ENCODE measurements around the gene CTXND1. TPM values are rescaled to one million over a fixed set of nuclear protein-coding genes. Genes with fewer than 3 reads are reported as not detected.
"Not testable (repeated sequence)": the region's sequence is repeated elsewhere in the genome, so short reads cannot be mapped to it uniquely, and the experiment has no call there.

Gene CTXND1
- polyA plus RNA-seq: under 1 TPM in 1 of 2 donors, not detected in 1; 0.02 TPM

- Histone ChIP-seq H3K9me3 (ENCODE audit: control insufficient read depth in 2 of 2, insufficient read depth in 1 of 2, low read depth in 1 of 2, low read length in 1 of 2) (peaks cover 0 to 2% of the 10 kb centered on the region in 2 donors), H3K4me1 (ENCODE audit: control insufficient read depth in 2 of 2, insufficient read depth in 2 of 2, low read length in 1 of 2) (peaks cover 0 to 5% of the 10 kb centered on the region in 2 donors), H3K27ac (ENCODE audit: low read depth in 2 of 2, low read length in 1 of 2) (no peak within 1 kb of the TSS), H3K4me3 (ENCODE audit: low read depth in 1 of 2, low read length in 2 of 2) (peak within 1 kb of the TSS; percentile 26 to 42), H3K36me3 (ENCODE audit: control insufficient read depth in 2 of 2, insufficient read depth in 2 of 2, low read length in 1 of 2) (no peaks in the 10 kb centered on the region), H3K27me3 (ENCODE audit: control insufficient read depth in 1 of 2, insufficient read depth in 2 of 2, low read length in 2 of 2) (peaks cover 9 to 23% of the 10 kb centered on the region in 2 donors)
- 1 to 3% methylated on average over 22 to 24 of the region's 24 CpGs for WGBS, 2 donors
Measured at GRCh38 chr15:80252121-80252518, at the start of gene CTXND1. TSS of gene CTXND1 (minus strand) at chr15:80252213. CDS start at chr15:80201949, 50,264 bp downstream.

DNA sequence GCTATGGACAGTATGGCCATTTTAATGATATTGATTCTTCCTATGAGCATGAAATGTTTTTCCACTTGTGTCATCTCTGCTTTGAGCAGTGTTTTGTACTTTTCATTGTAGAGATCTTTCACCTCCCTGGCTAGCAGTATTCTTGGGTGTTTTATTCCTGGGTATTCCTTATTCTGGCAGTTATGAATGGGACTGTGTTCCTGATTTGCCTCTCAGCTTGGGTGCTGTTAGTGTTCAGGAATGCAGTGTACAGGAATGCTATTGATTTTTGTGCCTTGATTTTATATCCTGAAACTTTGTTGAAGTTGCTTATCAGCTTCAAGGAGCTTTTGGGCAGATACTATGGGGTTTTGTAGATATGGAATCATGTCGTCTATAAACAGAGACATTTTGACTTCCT, 49.5 kb upstream of the CTXND1 start:
- 58 to 64% methylated on average over 1 of the region's 1 CpG for WGBS, 2 donors
- Histone ChIP-seq H3K27me3 (ENCODE audit: control insufficient read depth in 1 of 2, insufficient read depth in 2 of 2, low read length in 2 of 2) (no peaks in the 10 kb centered on the region), H3K4me3 (ENCODE audit: low read depth in 1 of 2, low read length in 2 of 2) (no peak overlapping the region), H3K9me3 (ENCODE audit: control insufficient read depth in 2 of 2, insufficient read depth in 1 of 2, low read depth in 1 of 2, low read length in 1 of 2) (peaks cover 0 to 1% of the 10 kb centered on the region in 2 donors), H3K27ac (ENCODE audit: low read depth in 2 of 2, low read length in 1 of 2) (no peak overlapping the region), H3K36me3 (ENCODE audit: control insufficient read depth in 2 of 2, insufficient read depth in 2 of 2, low read length in 1 of 2) (no peaks in the 10 kb centered on the region), H3K4me1 (ENCODE audit: control insufficient read depth in 2 of 2, insufficient read depth in 2 of 2, low read length in 1 of 2) (no peaks in the 10 kb centered on the region)

DNA sequence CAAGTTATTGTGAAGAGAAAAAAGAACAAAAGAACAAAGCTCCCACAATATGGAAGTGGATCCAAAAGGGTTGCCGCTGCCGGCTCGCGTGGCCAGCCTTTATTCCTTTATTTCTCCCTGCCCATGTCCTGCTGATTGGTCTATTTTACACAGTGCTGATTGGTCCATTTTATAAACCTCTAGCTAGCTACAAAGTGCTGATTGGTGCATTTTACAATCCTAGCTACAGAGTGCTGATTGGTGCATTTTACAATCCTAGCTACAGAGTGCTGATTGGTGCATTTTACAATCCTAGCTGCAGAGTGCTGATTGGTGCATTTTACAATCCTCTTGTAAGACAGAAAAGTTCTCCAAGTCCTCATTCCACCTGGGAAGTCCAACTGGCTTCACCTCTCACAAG, 43.8 kb upstream of the CTXND1 start:
- H3K4me1 ChIP-seq (ENCODE audit: control insufficient read depth in 2 of 2, insufficient read depth in 2 of 2, low read length in 1 of 2): not testable (repeated sequence)

GRCh38 chr15:80292079-80292478, 40.1 kb upstream of the CTXND1 start:
- 86 to 90% methylated on average over 4 of the region's 4 CpGs for WGBS, 2 donors
- Histone ChIP-seq H3K27me3 (ENCODE audit: control insufficient read depth in 1 of 2, insufficient read depth in 2 of 2, low read length in 2 of 2) (no peaks in the 10 kb centered on the region), H3K4me1 (ENCODE audit: control insufficient read depth in 2 of 2, insufficient read depth in 2 of 2, low read length in 1 of 2) (no peaks in the 10 kb centered on the region), H3K27ac (ENCODE audit: low read depth in 2 of 2, low read length in 1 of 2) (no peak overlapping the region), H3K9me3 (ENCODE audit: control insufficient read depth in 2 of 2, insufficient read depth in 1 of 2, low read depth in 1 of 2, low read length in 1 of 2) (peaks cover 2 to 4% of the 10 kb centered on the region in 2 donors), H3K36me3 (ENCODE audit: control insufficient read depth in 2 of 2, insufficient read depth in 2 of 2, low read length in 1 of 2) (no peaks in the 10 kb centered on the region), H3K4me3 (ENCODE audit: low read depth in 1 of 2, low read length in 2 of 2) (no peak overlapping the region)

More for the DNA sequence above, 43.8 kb upstream of the CTXND1 start:
- H3K27ac ChIP-seq (ENCODE audit: low read depth in 2 of 2, low read length in 1 of 2); H3K9me3 ChIP-seq (ENCODE audit: control insufficient read depth in 2 of 2, insufficient read depth in 1 of 2, low read depth in 1 of 2, low read length in 1 of 2); H3K36me3 ChIP-seq (ENCODE audit: control insufficient read depth in 2 of 2, insufficient read depth in 2 of 2, low read length in 1 of 2); H3K4me3 ChIP-seq (ENCODE audit: low read depth in 1 of 2, low read length in 2 of 2); H3K27me3 ChIP-seq (ENCODE audit: control insufficient read depth in 1 of 2, insufficient read depth in 2 of 2, low read length in 2 of 2): not testable (repeated sequence)
- WGBS, 2 donors: 95 to 96% methylated on average over 4 of the region's 4 CpGs

DNA sequence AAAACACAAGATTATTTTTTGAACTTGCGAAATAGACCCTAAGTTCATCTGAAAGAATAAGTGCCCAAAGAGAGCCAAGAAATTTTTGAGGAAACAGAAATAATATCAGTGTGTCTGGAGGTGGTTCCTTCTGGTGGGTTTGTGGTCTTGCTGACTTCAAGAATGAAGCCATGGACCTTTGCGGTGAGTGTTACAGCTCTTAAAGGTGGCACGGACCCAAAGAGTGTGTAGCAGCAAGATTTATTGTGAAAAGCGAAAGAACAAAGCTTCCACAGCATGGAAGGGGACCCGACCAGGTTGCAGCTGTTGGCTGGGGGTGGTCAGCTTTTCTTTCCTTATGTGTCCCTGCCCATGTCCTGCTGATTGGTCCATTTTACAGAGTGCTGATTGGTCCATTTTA, 38.9 kb upstream of the CTXND1 start:
- WGBS, 2 donors: 71 to 77% methylated on average over 5 of the region's 5 CpGs
- H3K4me3 ChIP-seq (ENCODE audit: low read depth in 1 of 2, low read length in 2 of 2); H3K4me1 ChIP-seq (ENCODE audit: control insufficient read depth in 2 of 2, insufficient read depth in 2 of 2, low read length in 1 of 2); H3K27me3 ChIP-seq (ENCODE audit: control insufficient read depth in 1 of 2, insufficient read depth in 2 of 2, low read length in 2 of 2); H3K36me3 ChIP-seq (ENCODE audit: control insufficient read depth in 2 of 2, insufficient read depth in 2 of 2, low read length in 1 of 2); H3K9me3 ChIP-seq (ENCODE audit: control insufficient read depth in 2 of 2, insufficient read depth in 1 of 2, low read depth in 1 of 2, low read length in 1 of 2); H3K27ac ChIP-seq (ENCODE audit: low read depth in 2 of 2, low read length in 1 of 2): not testable (repeated sequence)

DNA sequence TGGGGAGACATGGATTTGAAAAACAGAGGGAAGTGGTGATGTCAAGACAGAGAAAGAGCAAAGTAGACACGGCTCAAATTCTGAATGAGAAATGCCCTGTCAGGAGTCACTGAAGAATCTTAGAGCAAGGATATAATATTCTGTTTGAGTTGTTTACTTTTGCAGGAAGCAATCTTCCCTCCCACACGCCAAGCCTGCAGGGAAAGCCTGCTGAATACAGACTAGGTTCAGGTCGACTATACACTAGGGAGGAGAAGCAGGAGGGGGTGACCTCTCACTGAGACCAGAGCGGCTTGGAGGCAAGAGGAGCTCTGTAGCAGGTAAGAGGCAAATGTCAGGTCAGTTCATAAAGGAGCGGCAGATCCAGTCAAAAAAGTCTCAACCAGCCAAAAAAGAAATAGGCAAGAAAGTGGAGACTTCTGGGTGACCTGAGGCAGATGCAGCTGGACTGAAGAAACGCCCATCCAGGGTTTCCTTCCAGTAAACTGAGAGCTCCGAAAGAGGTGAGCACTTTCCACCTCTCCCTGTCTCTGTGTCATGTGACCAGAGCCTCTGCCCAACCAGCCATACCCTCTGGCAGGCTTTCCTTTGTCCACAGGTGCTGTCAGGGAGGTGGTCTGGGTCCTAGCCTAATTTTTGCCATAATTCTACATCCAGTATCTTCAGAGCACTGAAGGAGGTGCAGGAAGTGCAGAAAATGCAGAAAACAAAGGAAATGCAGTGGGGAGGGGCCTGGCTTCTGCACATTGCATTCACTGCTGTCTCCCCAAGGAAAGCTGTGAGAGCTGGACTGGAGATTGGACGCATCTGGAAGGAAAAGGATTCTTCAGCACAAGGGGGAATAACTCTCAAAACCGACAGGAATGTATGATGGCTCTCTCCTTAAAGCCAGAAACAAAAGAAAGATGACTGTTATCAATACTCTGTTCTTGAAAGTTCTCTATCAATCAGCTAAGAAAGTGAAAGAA, 37.8 kb upstream of the CTXND1 start:
- Histone ChIP-seq H3K27ac (ENCODE audit: low read depth in 2 of 2, low read length in 1 of 2) (no peak overlapping the region), H3K36me3 (ENCODE audit: control insufficient read depth in 2 of 2, insufficient read depth in 2 of 2, low read length in 1 of 2) (no peaks in the 10 kb centered on the region), H3K4me3 (ENCODE audit: low read depth in 1 of 2, low read length in 2 of 2) (no peak overlapping the region), H3K27me3 (ENCODE audit: control insufficient read depth in 1 of 2, insufficient read depth in 2 of 2, low read length in 2 of 2) (no peaks in the 10 kb centered on the region), H3K4me1 (ENCODE audit: control insufficient read depth in 2 of 2, insufficient read depth in 2 of 2, low read length in 1 of 2) (no peaks in the 10 kb centered on the region), H3K9me3 (ENCODE audit: control insufficient read depth in 2 of 2, insufficient read depth in 1 of 2, low read depth in 1 of 2, low read length in 1 of 2) (no peaks in the 10 kb centered on the region)
- 32 to 37% methylated on average over 9 of the region's 9 CpGs for WGBS, 2 donors

DNA sequence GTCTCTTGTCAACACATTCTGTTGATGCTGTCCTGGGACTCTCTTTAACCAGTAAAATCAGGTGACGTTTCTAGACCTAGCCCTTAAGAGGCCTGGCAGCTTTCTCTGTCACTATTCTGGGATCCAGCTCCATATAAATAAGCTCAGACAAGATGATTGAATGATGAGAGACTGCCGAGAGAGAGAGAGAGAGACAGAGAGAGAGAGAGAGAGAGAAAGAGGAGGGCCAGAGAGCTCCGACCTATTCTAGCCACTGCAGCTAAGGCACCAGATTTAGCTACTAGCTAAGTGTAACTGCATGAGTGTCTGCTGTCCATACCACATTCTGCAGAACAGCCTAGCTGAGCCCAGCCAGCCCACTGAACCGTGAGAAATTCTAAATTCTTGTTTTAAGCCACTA, 36.1 kb upstream of the CTXND1 start:
- Histone ChIP-seq H3K27ac (ENCODE audit: low read depth in 2 of 2, low read length in 1 of 2) (no peak overlapping the region), H3K36me3 (ENCODE audit: control insufficient read depth in 2 of 2, insufficient read depth in 2 of 2, low read length in 1 of 2) (no peaks in the 10 kb centered on the region)
- WGBS, 2 donors: 68% methylated on average over 4 of the region's 4 CpGs

GRCh38 chr15:80286055-80286454, 34.0 kb upstream of the CTXND1 start:
- Histone ChIP-seq H3K9me3 (ENCODE audit: control insufficient read depth in 2 of 2, insufficient read depth in 1 of 2, low read depth in 1 of 2, low read length in 1 of 2) (no peaks in the 10 kb centered on the region), H3K36me3 (ENCODE audit: control insufficient read depth in 2 of 2, insufficient read depth in 2 of 2, low read length in 1 of 2) (no peaks in the 10 kb centered on the region), H3K4me3 (ENCODE audit: low read depth in 1 of 2, low read length in 2 of 2) (no peak overlapping the region), H3K27me3 (ENCODE audit: control insufficient read depth in 1 of 2, insufficient read depth in 2 of 2, low read length in 2 of 2) (no peaks in the 10 kb centered on the region), H3K4me1 (ENCODE audit: control insufficient read depth in 2 of 2, insufficient read depth in 2 of 2, low read length in 1 of 2) (no peaks in the 10 kb centered on the region), H3K27ac (ENCODE audit: low read depth in 2 of 2, low read length in 1 of 2) (no peak overlapping the region)
- 76 to 79% methylated on average over 7 of the region's 7 CpGs for WGBS, 2 donors

More for the DNA sequence above, 36.1 kb upstream of the CTXND1 start:
- Histone ChIP-seq H3K4me1 (ENCODE audit: control insufficient read depth in 2 of 2, insufficient read depth in 2 of 2, low read length in 1 of 2) (no peaks in the 10 kb centered on the region), H3K4me3 (ENCODE audit: low read depth in 1 of 2, low read length in 2 of 2) (no peak overlapping the region), H3K27me3 (ENCODE audit: control insufficient read depth in 1 of 2, insufficient read depth in 2 of 2, low read length in 2 of 2) (no peaks in the 10 kb centered on the region), H3K9me3 (ENCODE audit: control insufficient read depth in 2 of 2, insufficient read depth in 1 of 2, low read depth in 1 of 2, low read length in 1 of 2) (no peaks in the 10 kb centered on the region)

GRCh38 chr15:80285379-80285778, 33.4 kb upstream of the CTXND1 start:
- no peaks in the 10 kb centered on the region for H3K27me3 ChIP-seq (ENCODE audit: control insufficient read depth in 1 of 2, insufficient read depth in 2 of 2, low read length in 2 of 2)
- H3K27ac ChIP-seq (ENCODE audit: low read depth in 2 of 2, low read length in 1 of 2): no peak overlapping the region
- WGBS, 2 donors: 88 to 89% methylated on average over 8 of the region's 8 CpGs
- H3K9me3 ChIP-seq (ENCODE audit: control insufficient read depth in 2 of 2, insufficient read depth in 1 of 2, low read depth in 1 of 2, low read length in 1 of 2): no peaks in the 10 kb centered on the region
- H3K36me3 ChIP-seq (ENCODE audit: control insufficient read depth in 2 of 2, insufficient read depth in 2 of 2, low read length in 1 of 2): no peaks in the 10 kb centered on the region
- no peak overlapping the region for H3K4me3 ChIP-seq (ENCODE audit: low read depth in 1 of 2, low read length in 2 of 2)
- no peaks in the 10 kb centered on the region for H3K4me1 ChIP-seq (ENCODE audit: control insufficient read depth in 2 of 2, insufficient read depth in 2 of 2, low read length in 1 of 2)

GRCh38 chr15:80283531-80283930, 31.5 kb upstream of the CTXND1 start:
- Histone ChIP-seq H3K27me3 (ENCODE audit: control insufficient read depth in 1 of 2, insufficient read depth in 2 of 2, low read length in 2 of 2) (no peaks in the 10 kb centered on the region), H3K36me3 (ENCODE audit: control insufficient read depth in 2 of 2, insufficient read depth in 2 of 2, low read length in 1 of 2) (no peaks in the 10 kb centered on the region), H3K27ac (ENCODE audit: low read depth in 2 of 2, low read length in 1 of 2) (no peak overlapping the region), H3K4me1 (ENCODE audit: control insufficient read depth in 2 of 2, insufficient read depth in 2 of 2, low read length in 1 of 2) (no peaks in the 10 kb centered on the region), H3K9me3 (ENCODE audit: control insufficient read depth in 2 of 2, insufficient read depth in 1 of 2, low read depth in 1 of 2, low read length in 1 of 2) (no peaks in the 10 kb centered on the region), H3K4me3 (ENCODE audit: low read depth in 1 of 2, low read length in 2 of 2) (no peak overlapping the region)
- 55 to 70% methylated on average over 3 of the region's 3 CpGs for WGBS, 2 donors

Measured in esophagus (tissue), 2 donors.